Common myeloid progenitor, CD34-positive (primary cell): Measurements from ENCODE around the gene DMAC1.
A peak's percentile ranks its signal among the peaks of the same experiment; 100 is the strongest.

Experiments
- CTCF ChIA-PET: fragments of 350-600 bp; sonication (Branson Sonifier 250); formaldehyde crosslinking; loops from one replicate; lab custom pipeline; 2021; ENCODE audit warnings: antibody characterized with exemption; lab: Charles Lee
- POLR2A ChIA-PET: fragments of 350-600 bp; sonication (Branson Sonifier 250); formaldehyde crosslinking; loops from one replicate; lab custom pipeline; 2021; ENCODE audit warnings: antibody characterized with exemption; lab: Charles Lee
- DNase-seq, 3 donors: peaks; one replicate each; pipeline versions ENCODE4 v3.0.0 to v3.0.0-alpha.2; 2013
- H3K27ac ChIP-seq, 2 experiments: 1 replicate in 1 of 2; 2 replicates in 1 of 2; pipeline ENCODE4 v1.7.0; 2013; ENCODE audit warnings: inconsistent platforms in 2 of 2, low read length in 2 of 2, mild to moderate bottlenecking in 2 of 2, low read depth in 1 of 2, moderate library complexity in 1 of 2; ENCODE audit not compliant: severe bottlenecking in 2 of 2, insufficient read depth in 1 of 2, poor library complexity in 1 of 2
- H3K27me3 ChIP-seq, 5 experiments: replicated peaks in 2 of 5; 1 replicate in 3 of 5; 2 replicates in 2 of 5; pipeline versions ENCODE4 v1.6.1 to v1.7.0; 2013; ENCODE audit warnings: low read length in 4 of 5, mild to moderate bottlenecking in 2 of 5, moderate library complexity in 2 of 5, inconsistent platforms in 1 of 5; ENCODE audit not compliant: insufficient read depth in 5 of 5, control insufficient read depth in 4 of 5
- H3K36me3 ChIP-seq, 4 experiments: 1 replicate in 2 of 4; 2 replicates in 2 of 4; pipeline versions ENCODE4 v1.6.1 to v1.7.0; 2013; ENCODE audit warnings: low read length in 3 of 4, control low read depth in 1 of 4, mild to moderate bottlenecking in 1 of 4; ENCODE audit not compliant: control insufficient read depth in 4 of 4, insufficient read depth in 4 of 4
- H3K4me1 ChIP-seq, 4 experiments: 1 replicate in 3 of 4; 2 replicates in 1 of 4; pipeline versions ENCODE4 v1.6.1 to v1.7.1; 2013; ENCODE audit warnings: low read length in 3 of 4, mild to moderate bottlenecking in 3 of 4, control low read depth in 1 of 4, inconsistent platforms in 1 of 4, moderate library complexity in 1 of 4; ENCODE audit not compliant: control insufficient read depth in 4 of 4, insufficient read depth in 4 of 4; ENCODE audit errors: control extremely low read depth in 1 of 4
- H3K4me3 ChIP-seq, 7 experiments: 1 replicate in 4 of 7; 2 replicates in 3 of 7; pipeline versions ENCODE4 v1.5.1 to v1.7.0; 2013; ENCODE audit warnings: mild to moderate bottlenecking in 7 of 7, low read length in 6 of 7, moderate library complexity in 6 of 7, inconsistent platforms in 2 of 7, low read depth in 2 of 7, control low read depth in 1 of 7; ENCODE audit not compliant: insufficient read depth in 4 of 7, control insufficient read depth in 1 of 7; ENCODE audit errors: extremely low read depth in 1 of 7
- H3K9me3 ChIP-seq, 5 experiments: 1 replicate in 4 of 5; 2 replicates in 1 of 5; pipeline versions ENCODE4 v1.6.1 to v1.7.1; 2013; ENCODE audit warnings: low read length in 4 of 5, mild to moderate bottlenecking in 2 of 5, inconsistent platforms in 1 of 5, low read depth in 1 of 5, moderate library complexity in 1 of 5; ENCODE audit not compliant: control insufficient read depth in 4 of 5, insufficient read depth in 2 of 5; ENCODE audit errors: control extremely low read depth in 1 of 5
- WGBS: methylation state at CpG from one replicate; pipeline ENCODE4 v1.1.5; 2013; ENCODE audit not compliant: insufficient coverage; 5-methylcytosine and 5-hydroxymethylcytosine counted together

The DMAC1 gene

DNA sequence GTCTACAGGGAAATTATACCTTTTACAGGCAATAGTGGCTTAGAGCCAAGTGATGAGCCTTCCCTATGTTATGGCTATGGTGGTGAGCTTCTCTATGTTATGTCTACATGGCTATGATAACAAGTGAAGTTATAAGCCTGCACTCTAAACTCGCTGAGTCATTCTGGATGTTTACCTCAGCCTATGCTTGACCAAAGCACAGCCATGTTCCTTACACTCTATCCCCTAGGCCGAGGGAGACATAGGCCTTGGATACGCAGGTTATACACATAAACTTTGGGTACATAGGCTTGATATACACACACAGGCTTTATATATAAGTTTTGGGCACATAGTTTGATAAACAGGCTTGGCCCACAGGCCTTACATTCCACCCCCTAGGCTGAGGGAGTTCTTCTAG, 13.8 kb downstream of the DMAC1 start:
- POLR2A ChIA-PET: interaction anchor here (0.6 kb wide), 1 partner anchor 169 kb away, joined by 5 read pairs; no protein-coding TSS in a partner anchor
- Histone ChIP-seq H3K4me1 (peaks cover 0 to 12% (median 4%) of the 10 kb centered on the region in 4 experiments), H3K4me3 (no peak overlapping the region), H3K9me3 (no peaks in the 10 kb centered on the region), H3K36me3 (no peaks in the 10 kb centered on the region), H3K27me3 (no peaks in the 10 kb centered on the region), H3K27ac (no peak overlapping the region)
- CTCF ChIA-PET: interaction anchor here (1.1 kb wide), 1 partner anchor 15 kb away, joined by 3 read pairs; no protein-coding TSS in a partner anchor
- WGBS: 100% methylated on average over 1 of the region's 3 CpGs
- DNase-seq: no peak

DNA sequence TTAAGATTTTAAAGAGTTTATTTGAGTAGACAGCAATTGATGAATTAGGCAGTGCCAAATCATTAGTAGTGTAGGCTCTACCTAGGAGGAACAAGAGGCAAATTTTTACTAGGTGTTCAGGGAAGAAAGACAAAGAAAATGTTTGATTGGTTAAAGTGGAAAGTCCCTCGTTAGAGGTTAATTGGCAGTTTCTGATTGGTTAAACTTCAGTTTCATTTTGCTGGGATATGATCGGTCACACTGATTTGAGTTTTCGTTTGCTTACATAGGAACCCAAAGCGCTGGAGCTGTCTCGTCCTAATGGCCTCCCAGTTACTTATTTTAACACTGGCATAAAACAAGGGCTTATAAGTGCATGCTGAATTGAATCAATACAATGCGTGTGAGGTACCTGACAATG, 15.1 kb downstream of the DMAC1 start:
- Histone ChIP-seq H3K9me3 (no peaks in the 10 kb centered on the region), H3K4me1 (peaks cover 0 to 12% (median 4%) of the 10 kb centered on the region in 4 experiments), H3K27ac (no peak overlapping the region), H3K4me3 (no peak overlapping the region), H3K27me3 (no peaks in the 10 kb centered on the region), H3K36me3 (no peaks in the 10 kb centered on the region)
- CTCF ChIA-PET: no interaction called here
- POLR2A ChIA-PET: no interaction called here
- WGBS: 94% methylated on average over 6 of the region's 6 CpGs
- no peak for DNase-seq

DNA sequence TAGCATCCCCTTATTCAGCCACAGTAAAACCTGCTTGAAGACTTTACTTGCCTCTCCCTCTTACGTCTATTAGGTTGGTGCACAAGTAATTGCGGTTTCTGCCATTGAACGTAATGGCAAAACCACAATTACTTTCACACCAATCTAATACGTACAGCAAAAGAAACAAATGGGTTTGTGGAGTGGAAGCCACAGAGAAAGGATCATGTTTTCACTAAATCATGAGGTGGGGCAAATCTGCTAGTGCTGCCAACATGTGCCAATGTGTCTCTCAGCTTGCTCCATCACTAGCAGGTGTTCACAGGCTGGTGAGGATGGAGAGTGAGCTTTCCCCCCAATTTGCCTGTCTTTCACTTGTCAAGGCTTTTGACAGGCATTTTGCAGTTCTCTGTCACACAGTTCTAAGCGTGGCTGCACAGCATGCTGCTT, 15.9 kb downstream of the DMAC1 start:
- Histone ChIP-seq H3K27me3 (no peaks in the 10 kb centered on the region), H3K36me3 (no peaks in the 10 kb centered on the region), H3K9me3 (no peaks in the 10 kb centered on the region), H3K4me3 (no peak overlapping the region), H3K27ac (no peak overlapping the region), H3K4me1 (peaks cover 0 to 12% (median 4%) of the 10 kb centered on the region in 4 experiments)
- POLR2A ChIA-PET: no interaction called here
- DNase-seq: no peak
- WGBS: 100% methylated on average over 2 of the region's 5 CpGs
- CTCF ChIA-PET: no interaction called here

DNA sequence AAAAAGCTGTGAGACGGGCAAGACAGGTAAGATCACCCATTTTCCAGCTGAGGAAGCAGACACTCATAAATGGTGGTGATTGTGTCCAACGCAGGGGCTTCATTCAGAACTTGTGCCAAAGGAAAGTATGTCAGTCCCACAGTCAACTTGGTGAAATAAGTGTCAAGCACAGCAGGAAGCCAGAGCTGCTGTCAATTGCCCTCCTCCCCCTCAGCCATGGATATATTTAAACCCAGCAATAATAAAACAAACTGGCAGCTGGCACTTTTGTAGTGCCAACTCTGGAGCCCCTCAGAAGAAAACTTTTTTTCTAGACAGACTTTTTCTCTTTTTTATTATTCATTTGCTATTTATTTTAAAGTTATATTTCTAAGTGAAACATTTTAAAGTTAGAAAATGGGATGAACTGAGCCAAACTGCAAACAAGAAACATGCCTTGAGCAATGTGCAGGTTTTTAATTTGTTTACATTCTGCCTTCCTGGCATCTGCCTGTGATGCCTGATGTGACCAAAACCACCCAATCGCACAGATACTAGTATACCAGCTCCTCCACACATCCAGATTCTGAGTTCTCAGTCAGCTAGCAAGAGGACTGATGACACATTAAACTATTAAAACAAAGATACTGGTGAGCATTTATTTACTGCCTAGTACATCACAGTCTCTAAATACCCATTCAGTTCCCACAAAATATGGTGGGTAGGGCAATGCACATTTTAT, 17.0 kb downstream of the DMAC1 start:
- CTCF ChIA-PET: interaction anchor here (1.6 kb wide), 1 partner anchor 18 kb away, joined by 3 read pairs; no protein-coding TSS in a partner anchor
- H3K9me3 ChIP-seq: no peaks in the 10 kb centered on the region

DNA sequence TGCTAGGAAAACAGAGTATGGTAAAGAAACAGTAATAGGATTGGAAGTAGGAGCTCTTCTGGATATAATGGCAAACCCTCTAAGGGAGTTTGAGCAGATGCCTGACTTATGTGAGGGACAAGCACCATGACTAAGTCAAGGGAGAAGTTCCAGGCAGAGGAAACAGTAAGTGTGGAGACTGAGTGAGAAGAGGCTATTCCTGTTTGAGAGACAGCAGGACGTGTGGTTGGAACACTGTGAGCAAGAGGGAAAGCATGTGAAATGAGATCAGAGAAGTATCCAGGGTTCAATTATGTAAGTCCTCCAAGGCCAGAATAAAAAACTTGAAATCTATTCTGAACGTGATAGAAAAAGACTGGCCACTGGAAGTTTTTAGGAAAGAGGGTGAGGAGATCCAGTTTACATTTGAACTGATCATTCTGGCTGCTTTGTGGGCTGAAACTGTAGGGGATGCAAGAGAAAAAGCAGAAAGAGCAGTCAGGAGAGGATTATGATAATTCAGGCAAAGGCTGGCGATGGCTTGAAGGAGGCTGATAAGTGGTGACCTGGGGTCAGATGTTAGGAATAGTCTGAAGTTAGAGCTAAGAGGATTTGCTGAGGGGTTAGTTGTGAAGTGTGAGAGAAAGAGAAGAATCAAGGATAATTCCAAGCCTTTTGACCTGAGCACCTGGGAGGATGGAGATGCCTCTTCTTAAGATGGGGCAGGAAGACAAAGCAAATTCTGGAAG, 19.2 kb downstream of the DMAC1 start:
- CTCF ChIA-PET: interaction anchor here (1.6 kb wide), 1 partner anchor 16 kb away, joined by 3 read pairs; no protein-coding TSS in a partner anchor
- peaks cover 0 to 12% (median 5%) of the 10 kb centered on the region in 4 experiments for H3K4me1 ChIP-seq
- no peaks in the 10 kb centered on the region for H3K36me3 ChIP-seq
- H3K27ac ChIP-seq: no peak overlapping the region
- H3K9me3 ChIP-seq: no peaks in the 10 kb centered on the region
- WGBS: 71% methylated on average over 3 of the region's 3 CpGs
- POLR2A ChIA-PET: no interaction called here
- H3K27me3 ChIP-seq: no peaks in the 10 kb centered on the region
- DNase-seq: no peak
- H3K4me3 ChIP-seq: no peak overlapping the region

More for the DNA sequence above, 17.0 kb downstream of the DMAC1 start:
- no peak overlapping the region for H3K4me3 ChIP-seq
- DNase-seq: no peak
- H3K4me1 ChIP-seq: peaks cover 0 to 12% (median 4%) of the 10 kb centered on the region in 4 experiments
- POLR2A ChIA-PET: no interaction called here
- WGBS: no CpG with 5 or more reads among the region's 3 CpGs
- H3K27ac ChIP-seq: peak overlapping the region in 1 of 2 experiments; percentile 2
- H3K36me3 ChIP-seq: no peaks in the 10 kb centered on the region
- H3K27me3 ChIP-seq: no peaks in the 10 kb centered on the region

DNA sequence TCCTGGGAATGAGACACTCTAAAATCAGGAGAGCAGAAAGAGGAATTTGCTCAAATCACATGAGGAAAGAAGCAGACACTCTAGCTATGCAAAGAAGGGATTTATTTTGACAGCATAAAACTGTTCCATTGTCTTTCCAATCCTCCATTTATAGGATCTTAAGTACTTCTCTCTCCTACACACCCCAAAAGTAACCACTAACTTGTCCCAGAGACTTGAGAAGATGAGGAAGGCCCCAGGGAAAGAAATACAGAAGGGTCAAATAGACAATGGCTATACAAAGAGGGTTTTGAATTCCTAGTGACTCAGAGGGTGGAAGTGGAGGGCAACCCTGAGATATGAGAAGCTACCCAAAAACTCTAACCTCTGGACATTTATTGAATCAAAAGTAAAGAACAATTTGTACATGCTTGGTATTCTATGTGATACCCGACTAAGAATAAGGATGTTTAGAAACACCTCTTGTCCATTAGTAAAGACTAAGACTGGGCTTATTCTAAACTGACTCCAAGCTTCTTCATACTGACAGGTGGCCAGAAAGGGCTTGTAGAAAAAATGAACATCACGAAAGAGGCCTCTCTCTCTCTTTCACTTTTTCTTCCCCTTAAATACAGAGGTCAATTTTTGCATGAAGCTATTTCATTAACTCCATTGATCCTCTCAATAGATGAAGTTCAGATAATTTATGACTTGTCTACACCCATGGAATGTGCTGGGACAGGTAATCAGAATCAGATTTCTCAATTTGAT, 20.6 kb downstream of the DMAC1 start:
- Histone ChIP-seq H3K36me3 (no peaks in the 10 kb centered on the region), H3K9me3 (no peaks in the 10 kb centered on the region), H3K27me3 (no peaks in the 10 kb centered on the region), H3K4me3 (no peak overlapping the region), H3K4me1 (peaks cover 0 to 12% (median 5%) of the 10 kb centered on the region in 4 experiments), H3K27ac (no peak overlapping the region)
- POLR2A ChIA-PET: no interaction called here
- no peak for DNase-seq
- CTCF ChIA-PET: no interaction called here
- WGBS: 100% methylated on average over 2 of the region's 2 CpGs
